Left kidney (tissue), 2 donors: Measurements from ENCODE around the gene GLB1L2. TPM values are rescaled to one million over a fixed set of nuclear protein-coding genes. Genes with fewer than 3 reads are reported as not detected.
"Not testable (repeated sequence)": the region's sequence is repeated elsewhere in the genome, so short reads cannot be mapped to it uniquely, and the experiment has no call there.

ENCODE experiments used
- DNase-seq: peaks from one replicate; pipeline ENCODE4 v3.0.0-alpha.2; 2013
- polyA plus RNA-seq: library from polyadenylated mRNA; unstranded; fragments of 120-200 nt; gene quantifications from one replicate; pipeline ENCODE4 v1.2.1, GENCODE V29; 2013; ENCODE audit not compliant: insufficient read length

The GLB1L2 gene
- polyA plus RNA-seq, 1 donor, result 24.7 TPM

GRCh38 chr11:134322553-134322952 lies 9.2 kb upstream of the GLB1L2 start:
- DNase-seq, result no peak

- DNase-seq, result no peak
Observed at GRCh38 chr11:134328433-134328832, 3.4 kb upstream of the GLB1L2 start.

DNA sequence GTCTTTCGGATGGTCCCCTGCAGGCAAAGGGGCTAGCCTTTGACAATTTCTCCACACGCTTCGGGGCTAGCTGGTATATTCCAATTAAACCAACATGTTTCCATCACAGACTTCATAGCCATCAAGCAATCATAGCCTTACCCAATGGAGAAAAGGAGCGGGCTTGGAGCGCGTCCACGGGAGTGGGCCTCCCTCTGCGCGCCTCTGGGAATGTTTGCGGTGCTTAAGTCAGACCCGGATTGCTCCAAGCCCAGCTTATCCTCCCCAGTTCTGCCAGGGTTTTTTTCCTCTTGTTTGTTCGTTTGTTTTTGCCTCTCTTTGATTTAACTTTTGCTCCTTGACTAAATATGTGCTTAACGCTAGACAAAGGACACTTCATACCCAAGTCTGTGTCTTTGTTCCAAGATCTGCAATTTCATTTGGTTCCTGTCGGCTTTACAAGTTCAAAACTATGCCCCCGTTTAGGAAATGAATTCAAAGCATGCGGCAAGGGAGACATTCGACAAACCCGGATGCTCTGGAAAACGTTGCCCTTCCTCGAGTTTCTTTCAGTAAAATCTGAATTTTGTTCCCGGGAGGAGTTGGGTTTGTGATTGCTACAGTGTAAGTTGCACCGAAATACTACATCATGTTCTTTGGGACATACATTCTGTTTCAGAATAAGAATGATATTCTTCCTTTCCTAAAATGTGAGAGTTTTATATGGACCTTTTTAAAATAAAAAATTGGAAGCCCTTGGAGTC lies 1.0 kb upstream of the GLB1L2 start:
- no peak for DNase-seq

DNA sequence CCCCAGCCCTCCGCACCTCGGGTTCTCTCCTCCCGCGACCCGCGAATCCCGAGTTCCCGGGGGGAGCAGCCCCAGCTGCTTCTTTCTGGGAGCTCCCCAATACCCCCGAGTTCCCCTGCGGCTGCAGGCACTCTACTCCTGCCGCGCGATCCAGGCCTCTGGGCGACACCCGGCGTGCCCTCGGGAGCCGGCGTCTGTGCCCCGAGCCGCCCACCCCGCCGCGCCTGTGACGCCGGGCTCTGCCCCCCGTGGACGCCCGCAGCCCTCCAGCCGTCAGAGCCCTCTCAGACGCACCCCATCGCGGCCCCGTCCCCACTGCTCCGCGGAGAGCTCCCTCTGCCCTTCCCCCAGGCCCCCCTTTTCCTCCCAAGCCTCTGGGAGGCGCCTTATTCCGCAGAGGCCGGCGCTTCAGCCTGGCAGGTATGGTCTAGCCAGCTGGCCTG lies 422 bp downstream of the GLB1L2 start:
- no peak for DNase-seq

GRCh38 chr11:134332782-134333181 lies 994 bp downstream of the GLB1L2 start:
- DNase-seq, result no peak

- no peak for DNase-seq
Observed at GRCh38 chr11:134333312-134333711, 1.5 kb downstream of the GLB1L2 start.

GRCh38 chr11:134333946-134334345 lies 2.2 kb downstream of the GLB1L2 start:
- no peak for DNase-seq

DNA sequence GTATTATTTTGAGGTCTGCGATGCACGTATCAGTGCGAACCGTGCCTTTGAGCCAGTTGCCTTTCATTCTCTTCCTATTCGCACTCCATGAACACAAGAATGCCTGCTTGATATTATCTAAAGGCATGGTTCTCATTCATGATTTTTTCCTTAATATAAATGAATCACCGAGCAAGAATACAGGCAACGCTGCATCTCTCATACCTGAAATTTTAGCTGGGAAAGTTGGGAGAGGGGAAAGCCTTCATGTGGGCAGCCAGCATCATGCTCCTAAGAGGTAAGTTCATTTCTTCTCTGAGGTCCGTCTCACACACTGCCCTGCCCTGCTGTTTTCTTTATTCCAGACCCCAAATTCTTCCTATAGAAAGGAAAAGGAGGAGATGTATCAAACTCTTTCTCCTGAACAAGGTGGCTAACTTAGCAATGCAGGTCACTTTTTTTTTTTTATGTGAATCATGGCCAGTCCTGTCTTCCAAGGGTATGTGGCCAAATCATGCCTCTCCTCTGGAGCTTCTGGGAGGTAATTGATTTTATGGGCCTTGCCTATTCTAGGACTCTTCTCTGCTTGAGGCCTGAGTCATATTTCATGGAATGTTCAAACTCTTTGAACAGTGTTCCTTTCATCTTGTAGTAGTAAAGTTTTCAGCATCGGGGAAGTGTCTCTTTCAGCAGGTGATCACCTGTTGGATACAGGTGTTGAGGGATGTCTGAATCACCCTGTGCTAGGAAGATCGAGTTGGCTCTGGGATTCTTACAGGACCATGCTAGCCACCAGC lies 3.2 kb downstream of the GLB1L2 start:
- DNase-seq, result no peak

DNA sequence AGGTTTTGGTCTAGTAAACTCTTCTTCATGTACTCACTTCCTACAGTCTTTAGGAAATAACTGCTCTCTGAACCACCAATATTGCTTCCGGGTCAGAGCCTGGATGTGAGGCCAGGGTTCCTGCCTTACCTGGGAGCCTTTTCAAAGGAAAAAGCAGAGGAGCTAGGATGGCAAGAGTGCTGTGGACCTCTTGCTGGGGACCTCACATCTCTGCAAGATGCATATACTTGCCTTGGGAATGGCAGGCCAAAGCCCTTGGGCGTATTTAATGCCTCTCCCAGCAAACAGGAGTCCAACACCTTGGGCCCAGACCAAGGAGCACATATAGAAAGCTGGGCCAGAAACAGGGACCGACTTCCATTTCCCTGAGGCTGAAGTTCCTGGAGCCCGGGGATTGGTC lies 5.3 kb downstream of the GLB1L2 start:
- no peak for DNase-seq

- DNase-seq, result no peak
Observed at GRCh38 chr11:134338068-134338467, 6.3 kb downstream of the GLB1L2 start.

DNA sequence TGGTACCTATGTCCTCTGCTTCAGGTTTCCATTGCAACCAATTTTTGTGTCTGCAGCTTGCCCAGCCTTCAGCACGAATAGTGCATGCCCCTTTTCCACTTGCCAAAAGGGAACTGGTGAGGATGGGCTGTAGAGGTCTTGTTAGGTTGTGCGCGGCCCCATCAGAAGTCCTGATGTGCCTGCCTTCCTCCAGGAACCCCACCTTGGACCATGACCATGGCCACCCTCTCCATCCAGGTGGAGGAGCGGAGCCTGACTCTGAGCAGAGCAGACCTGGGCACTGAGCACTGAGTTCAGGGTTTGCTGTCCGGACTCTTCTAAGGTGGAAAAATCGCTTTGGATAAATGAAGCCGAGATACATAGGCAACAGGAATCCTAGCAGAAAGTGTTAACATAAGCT lies 6.9 kb downstream of the GLB1L2 start:
- DNase-seq, result no peak

GRCh38 chr11:134339756-134340155 lies 8.0 kb downstream of the GLB1L2 start:
- DNase-seq, result no peak

GRCh38 chr11:134340354-134340964 lies 8.7 kb downstream of the GLB1L2 start:
- DNase-seq, result no peak

DNA sequence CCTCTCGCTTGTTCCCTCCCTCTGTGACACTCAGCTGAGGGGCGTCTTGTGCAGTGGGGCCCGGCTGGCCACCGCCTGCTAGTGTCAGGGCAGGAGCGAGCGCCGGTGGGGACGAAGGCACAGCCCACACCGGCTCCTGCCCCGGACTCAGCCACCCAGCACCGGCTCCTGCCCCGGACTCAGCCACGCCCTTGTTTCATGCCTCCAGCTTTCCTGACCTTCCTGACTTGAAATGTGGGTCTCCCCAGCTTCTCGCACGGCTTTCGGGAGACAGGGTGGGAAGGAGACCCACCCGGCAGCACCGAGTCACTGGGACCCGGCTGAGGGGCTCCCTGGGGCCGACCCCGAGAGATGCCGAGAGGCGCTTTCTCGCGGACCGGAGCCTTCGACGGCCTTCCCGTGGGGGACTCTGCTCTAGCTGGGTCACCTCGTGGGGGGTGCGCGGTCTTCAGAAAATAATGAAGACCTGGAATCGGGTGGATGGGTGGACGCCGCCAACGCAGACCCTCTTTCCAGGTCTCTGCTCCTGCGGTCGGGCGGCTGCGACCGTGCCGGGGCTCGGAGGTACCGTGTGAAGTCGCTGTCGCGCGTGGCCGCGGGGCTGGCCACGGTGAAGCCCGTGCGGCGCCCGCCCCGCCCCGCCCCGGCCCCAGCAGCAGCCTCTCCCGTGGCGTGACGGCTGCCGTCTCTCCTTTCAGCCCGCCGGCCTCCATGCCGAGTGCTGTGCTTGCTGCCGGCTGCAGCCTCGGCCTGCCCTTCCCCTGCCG lies 10.2 kb downstream of the GLB1L2 start:
- no peak for DNase-seq

DNA sequence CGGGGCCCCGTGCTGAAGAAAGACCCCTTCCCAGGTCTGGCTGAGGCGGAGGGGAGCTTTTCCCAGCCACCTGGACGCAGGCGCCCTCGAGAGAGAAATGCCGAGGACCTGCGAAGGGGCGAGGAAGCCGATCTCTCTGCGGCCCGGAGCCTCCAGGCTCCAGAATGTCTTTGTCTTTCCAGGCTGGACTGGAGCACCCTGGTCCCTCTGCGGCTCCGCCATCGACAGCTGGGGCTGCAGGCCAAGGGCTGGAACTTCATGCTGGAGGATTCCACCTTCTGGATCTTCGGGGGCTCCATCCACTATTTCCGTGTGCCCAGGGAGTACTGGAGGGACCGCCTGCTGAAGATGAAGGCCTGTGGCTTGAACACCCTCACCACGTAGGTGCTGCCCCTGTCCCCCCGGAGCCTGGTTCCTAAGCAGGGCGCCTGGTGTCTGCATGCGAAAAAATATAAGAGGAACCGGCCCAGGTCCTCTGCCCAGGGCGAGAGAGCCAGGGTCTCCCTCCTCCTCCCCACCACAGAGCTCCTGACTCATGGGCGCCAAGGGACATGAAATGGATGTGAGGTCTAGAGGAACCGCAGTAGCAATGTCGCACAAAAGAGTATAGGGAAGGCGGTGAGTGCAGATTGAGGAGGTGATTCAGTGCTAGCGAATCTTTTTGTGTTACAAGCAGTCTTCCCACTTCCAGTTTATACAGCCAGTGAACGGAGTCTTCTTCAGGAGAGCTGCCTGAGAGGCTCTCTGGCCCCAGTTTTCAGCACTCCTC lies 11.0 kb downstream of the GLB1L2 start:
- DNase-seq, result no peak

GRCh38 chr11:134343646-134344045 lies 11.9 kb downstream of the GLB1L2 start:
- DNase-seq, result no peak

GRCh38 chr11:134344497-134345236 lies 12.9 kb downstream of the GLB1L2 start:
- DNase-seq, result not testable (repeated sequence)

DNA sequence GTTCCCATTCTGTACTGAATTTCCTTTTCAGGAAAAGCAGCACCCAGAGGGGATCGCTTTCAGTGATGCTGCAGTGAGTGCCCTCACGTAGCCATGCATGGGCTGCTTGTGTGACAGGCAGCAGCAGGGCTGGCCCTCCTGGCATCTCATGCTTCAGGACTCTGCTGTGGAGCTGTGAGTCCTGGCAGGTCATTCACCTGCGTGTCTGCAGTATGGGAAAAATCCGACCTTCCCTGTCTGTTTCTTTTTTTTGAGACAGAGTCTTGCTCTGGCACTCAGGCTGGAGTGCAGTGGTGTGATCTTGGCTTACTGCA lies 13.4 kb downstream of the GLB1L2 start:
- DNase-seq, result no peak

DNA sequence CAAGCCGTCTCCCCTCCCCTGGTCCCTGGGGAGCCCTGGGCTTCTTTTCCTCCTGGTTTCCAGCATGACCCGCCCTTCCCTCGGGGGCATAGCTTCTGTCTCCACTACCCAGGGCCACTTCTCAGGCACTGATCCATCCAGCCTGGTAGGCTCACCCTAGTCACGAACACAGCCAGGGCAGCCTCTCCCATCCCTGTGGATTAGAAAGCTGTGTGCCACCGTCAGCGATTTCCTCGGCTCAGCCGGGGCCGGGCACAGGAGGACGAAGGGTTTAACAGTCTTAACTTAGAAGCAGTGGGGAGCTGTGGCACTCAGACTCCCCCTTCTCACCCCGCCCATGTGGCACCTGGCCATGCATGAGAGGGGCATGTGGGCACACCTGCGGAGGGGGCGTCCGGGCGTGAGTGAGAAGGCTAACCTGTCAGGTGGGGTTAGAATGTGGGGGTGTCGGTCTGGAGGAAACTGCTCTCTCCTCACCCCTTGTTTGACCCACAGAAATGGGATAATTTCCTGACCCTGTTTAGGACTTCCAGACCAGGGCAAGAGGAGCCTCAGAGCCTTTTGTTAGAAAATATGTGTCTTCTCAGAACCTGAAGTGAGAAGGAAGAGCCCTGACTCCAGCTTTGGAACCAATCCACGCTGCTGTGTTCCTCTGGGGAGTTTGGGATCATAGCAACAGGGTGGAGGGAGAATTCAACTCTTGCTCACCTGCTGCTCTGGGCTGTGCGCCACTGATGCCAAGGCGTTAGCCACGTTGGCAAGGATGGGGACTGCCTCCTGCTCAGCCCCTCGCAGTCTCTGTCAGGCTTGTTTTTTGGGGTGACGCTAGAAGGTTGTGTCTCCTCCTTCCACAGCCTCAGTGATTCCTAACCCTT lies 14.6 kb downstream of the GLB1L2 start:
- no peak for DNase-seq

- no peak for DNase-seq
Observed at GRCh38 chr11:134346976-134347350, 15.2 kb downstream of the GLB1L2 start.
